HG02938 (cell line): ENCODE results near the gene SLC2A13.
"Not testable (repeated sequence)": the region's sequence is repeated elsewhere in the genome, so short reads cannot be mapped to it uniquely, and the experiment has no call there.

Experiments used
- ATAC-seq: cut with Tn5 transposase; IDR thresholded peaks from one replicate; pipeline ENCODE4 v1.9.1; 2021; ENCODE audit warnings: mild to moderate bottlenecking, moderate library complexity; ENCODE audit not compliant: unreplicated experiment

Gene SLC2A13

DNA sequence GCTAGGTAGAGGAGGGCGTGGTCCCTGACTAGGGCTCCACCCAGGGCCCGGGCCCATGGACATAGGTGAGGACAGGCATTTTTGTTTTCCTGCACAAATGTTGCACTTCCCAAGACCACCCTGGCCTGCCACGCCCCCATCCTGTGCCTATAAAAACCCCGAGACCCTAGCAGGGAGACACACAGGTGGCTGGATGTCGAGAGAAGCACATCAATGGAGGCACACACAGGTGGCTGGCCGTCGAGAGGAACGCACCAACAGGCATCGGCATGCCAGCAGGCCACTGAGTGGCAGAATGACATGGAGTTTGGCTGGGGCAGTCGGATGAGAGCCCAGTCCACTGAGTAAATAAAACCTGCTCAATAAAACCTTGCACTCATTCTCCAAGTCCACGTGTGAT, 328.4 kb downstream of the SLC2A13 start:
- no peak for ATAC-seq

DNA sequence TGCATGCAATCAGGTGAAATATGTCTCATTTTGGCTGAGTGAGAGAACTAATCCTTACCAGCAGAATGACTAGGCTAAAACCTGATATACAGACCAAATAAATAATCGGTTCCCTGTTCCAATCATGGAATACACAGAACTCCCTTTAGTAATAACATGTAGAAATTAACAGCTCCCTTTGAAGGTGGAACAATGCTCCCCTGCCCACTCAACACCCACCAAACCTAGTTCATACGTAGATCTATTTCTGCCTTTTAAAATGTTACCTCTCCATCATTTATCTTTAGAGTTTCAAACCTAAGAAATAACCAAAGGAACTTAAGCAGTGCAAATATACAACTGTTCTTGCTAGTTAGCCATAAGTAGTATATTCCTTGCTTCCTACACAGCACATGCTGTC, 332.6 kb downstream of the SLC2A13 start:
- ATAC-seq: no peak

DNA sequence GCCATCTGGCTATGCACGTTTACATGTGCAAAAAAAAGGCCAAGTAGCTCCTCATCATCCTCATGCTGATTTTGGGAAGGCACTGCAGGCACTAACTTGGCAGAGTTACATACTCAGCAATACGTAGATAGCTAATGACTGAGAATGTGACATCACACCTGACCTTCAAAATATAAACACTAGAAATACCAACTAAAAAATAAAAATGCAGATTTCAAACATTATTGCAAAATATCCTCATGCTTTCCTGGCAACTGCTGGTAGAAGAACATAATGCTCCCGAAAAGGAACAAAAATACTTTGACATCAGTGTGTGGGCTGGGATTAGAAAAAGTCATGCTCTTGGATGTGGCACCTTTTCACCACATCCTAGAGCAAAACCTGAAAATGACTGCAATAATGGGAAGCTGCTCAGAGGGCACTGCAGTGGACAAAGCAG, 333.0 kb downstream of the SLC2A13 start:
- no peak for ATAC-seq

DNA sequence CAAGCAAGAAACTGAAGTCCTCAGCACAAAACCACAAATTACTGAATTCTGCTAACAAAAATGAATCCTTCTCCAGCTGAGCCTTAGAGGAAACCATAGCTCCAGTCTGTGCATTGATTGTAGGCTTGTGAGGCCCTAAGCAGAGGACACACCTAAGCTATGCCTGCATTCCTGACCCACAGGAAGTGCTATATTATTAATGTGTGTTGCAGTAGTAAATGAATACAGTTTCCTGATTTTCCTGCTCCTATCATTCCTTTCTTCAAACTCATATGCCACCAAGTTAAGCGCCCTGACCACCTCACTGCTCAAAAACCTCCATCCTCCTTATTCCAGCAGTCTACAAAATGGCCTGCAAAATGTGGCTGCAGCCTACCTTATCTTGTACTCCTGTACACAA, 334.4 kb downstream of the SLC2A13 start:
- no peak for ATAC-seq

DNA sequence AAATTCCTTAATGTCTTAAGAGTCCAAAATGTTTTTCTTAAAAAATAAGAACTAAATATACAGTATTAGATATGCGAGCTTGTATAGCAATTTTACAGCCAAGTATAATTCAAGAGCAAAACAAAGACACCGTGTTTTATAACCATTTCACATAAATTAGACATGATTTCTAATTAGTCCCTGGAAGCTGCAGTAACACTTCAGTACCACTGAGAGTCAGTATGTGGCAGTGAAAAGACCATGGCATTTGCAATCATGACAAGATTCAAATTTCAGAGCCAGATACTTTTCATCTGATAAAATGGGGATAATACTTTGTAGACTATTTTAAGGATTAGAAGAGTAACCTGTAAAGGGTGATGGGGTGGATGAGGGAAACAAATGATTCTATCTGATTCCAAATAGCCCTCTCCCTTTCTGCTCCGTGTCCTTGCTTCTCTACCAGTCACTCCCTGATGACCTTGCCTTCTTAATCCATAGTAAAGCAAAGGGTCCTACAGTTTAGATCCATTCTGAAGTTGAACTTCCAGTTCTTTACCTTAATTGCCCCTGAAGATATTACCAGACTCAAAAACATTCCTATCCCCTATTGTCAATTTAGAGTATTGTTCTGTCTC, 340.8 kb downstream of the SLC2A13 start:
- no peak for ATAC-seq

DNA sequence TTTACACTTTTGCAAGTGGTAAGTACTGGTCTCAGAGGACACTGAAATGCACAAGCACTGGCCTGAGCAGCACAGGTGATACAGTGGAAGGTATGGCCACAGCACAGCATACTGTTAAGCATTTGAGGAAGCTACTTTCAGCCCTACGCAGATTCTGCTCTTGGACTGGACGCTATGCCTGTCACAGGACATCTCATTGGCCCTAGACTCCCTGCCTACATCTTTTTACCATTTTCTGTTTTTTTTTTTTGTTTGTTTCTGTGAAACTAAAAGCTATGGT, 342.1 kb downstream of the SLC2A13 start:
- no peak for ATAC-seq

DNA sequence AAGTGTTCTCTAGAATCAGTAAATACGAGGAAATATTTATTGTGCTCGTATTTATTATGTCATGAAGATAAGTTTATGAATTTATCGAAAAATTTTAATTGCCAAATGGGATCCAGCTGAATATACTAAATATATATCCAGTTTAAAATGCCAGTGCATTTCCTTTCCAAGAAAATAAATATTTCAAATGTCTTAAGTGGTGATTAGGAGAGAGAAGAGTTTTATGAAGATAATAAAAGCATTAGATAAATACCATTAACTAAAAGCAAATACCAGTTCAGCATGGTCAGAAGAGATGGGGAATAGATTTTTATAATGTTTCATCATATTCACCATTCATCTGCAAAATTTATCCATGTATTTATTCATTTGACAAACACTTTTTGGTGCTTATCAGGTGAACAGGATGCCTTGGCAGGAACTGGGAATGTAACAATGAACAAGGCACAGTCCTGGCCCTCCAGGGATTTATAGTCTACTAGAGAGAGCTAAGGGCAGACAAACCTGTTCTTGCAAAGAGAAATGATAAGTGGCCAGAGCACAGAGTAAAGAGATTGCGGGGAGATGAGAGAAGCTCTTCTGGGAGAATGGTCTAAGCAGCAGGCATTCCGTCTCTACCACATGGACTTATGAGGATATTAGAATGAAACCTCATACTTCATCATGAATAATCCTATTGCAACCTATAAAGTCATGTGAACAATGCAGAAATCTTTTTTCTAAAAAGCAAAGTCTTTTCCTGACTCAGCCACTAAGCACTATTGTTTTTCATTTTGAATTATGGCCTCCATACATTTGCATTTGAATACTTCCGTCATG, 342.6 kb downstream of the SLC2A13 start:
- ATAC-seq: no peak

DNA sequence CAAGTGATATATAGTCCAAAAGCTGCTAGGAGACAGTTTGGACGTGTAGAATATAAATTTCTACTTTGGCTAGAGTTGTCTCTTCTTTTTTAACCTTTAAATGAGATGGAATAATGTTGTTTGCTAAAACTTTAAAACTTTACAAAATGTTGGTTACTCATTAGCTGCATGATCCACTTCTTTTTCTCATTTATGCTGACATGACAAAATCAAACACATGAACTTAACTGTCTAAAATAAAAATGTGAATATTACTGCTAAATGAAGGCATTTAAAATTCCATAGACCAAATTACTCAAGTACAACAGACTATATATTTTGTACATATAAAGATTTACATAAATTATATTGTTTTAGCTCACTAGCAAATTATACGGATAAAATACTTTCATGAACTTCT, 350.4 kb downstream of the SLC2A13 start:
- no peak for ATAC-seq

DNA sequence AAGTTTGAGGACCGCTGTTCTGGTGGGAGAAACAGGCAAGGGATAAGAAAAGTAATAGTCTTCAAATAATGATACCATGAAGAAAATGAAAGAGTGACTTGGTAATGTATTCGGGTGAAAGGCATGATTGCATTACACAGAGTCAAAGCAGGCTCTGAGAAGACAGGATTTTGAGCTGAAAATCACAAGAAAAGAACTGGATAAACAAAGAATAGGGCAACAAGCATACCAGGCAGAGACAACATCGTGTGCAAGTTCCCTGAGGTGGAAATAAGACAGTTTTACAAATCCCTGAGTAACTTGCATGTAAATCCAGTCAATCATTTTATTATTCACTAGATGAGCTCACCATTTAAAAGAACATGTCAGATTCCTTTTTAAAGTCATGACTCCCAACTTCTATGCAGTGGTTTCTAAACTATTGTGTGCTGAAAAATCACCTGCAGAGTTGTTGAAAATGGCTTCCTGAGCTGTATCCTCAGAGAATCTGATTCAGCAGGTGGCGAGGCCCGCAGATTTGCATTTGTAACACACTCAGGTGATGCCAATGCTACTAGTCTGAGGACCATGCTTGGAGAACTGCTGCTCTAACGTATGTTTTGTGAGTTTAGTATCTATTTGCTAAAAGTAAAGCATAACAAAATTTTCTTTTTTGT, 353.3 kb downstream of the SLC2A13 start:
- no peak for ATAC-seq

DNA sequence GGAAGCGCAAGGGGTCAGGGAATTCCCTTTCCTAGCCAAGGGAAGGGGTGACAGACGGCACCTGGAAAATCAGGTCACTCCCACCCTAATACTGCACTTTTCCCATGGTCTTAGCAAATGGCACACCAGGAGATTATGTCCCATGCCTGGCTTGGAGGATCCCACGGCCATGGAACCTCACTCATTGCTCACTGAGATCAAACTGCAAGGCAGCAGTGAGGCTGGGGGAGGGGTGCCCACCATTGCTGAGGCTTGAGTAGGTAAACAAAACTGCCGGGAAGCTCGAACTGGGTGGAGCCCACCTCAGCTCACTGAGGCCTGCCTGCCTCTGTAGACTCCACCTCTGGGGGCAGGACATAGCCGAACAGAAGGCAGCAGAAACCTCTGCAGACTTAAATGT, 359.7 kb downstream of the SLC2A13 start:
- not testable (repeated sequence) for ATAC-seq

DNA sequence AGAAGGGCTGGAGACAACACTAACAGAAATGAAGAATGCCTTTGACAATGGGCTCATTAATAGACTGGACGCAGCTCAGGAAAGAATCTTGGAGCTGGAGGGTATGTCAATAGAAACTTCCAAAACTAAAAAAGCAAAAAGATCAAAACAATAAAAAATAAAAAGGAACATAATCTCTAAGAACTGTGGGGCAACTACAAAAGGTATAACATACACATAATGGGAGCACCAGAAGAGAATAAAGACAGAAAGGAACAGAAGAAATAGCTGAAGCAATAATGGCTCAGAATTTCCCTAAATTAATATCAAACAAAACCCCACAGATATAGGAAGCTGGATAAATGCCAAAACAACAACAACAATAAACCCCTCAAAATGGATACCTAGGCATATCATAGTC, 362.2 kb downstream of the SLC2A13 start:
- ATAC-seq: no peak

DNA sequence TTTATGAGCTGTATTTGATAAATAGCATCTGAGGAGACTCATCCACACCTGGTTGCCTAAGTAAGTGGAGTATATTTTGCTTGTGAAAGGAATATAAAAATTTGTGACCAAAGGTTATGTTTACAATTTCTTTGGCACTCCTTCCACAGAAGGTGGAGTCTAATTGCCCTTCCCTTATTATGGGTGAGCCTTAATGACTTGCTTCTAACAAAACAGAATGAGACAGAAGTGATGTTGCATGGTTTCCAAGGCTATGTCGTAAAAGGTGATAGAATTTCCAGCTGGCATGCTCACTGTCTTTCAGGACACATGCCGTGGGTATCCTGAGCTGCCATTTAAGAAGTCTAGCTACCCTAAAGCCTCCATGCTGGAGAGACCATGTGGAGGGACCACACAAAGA, 369.5 kb downstream of the SLC2A13 start:
- ATAC-seq: no peak

DNA sequence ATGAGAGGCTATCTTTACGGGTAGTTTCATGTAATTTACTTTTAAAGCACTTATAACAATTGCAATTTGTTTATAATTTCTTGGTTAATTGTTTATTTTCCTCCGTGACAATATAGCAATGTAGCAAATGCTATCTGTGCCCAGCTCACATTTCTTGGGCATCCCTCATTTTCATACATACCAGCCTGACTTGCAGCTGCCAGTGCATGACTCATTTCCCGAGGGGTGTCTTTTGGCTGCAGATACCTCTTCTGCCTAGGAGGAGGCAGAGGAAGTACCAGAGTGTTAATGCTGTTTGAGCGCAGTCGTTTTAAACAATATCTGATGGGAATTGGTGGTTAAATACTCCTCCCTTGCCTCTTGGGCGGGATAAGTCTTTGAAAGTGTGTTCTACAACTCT, 382.1 kb downstream of the SLC2A13 start:
- no peak for ATAC-seq

DNA sequence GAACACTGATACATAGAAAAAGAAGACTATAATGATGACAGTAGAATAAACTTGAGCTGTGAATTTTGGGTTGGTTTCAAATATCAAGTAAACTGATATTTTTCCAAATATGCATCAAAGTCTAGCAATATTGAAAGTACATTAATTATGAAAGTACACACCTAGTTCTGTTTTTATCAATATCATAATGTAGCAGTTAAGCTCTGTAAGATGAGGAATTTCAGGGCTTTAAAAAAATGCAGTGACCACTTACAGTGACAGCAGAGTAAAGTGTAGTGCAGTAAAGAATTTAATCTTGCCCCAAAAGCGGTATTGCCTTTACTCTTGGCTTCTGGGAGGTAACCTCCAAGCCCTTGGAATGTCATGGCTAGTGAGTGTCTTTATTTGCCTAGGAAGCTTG, 383.4 kb downstream of the SLC2A13 start:
- no peak for ATAC-seq

DNA sequence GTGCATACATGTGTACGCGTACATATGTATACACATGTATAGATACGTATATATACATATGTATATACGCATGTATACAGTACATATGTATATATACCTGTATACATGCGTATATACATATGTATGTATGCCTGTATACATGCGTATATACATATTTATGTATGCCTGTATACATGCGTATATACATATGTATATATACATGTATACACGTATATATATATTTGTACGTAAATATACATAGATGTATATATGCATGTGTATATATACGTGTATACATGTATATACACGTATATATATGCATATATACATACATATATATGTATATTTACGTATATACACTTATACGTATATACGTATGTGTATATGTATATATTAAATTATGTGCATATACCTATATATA, 392.3 kb downstream of the SLC2A13 start:
- no peak for ATAC-seq

DNA sequence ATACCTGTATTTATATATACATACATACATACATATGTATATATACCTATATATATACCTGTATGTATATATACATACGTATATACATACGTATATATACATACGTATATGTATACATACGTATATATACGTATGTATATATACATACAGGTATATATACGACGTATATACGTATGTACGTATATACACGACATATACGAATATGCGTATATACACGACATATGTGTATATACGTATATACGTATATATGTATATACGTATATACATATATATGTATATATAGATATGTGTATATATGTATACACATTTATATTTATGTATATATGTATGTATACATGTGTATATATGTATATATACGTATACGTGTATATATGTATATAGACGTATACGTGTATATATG, 393.5 kb downstream of the SLC2A13 start:
- ATAC-seq: no peak
